WTC11 (cell line): ENCODE data around the gene ZFAND5. TPM values are rescaled to one million over a fixed set of nuclear protein-coding genes. Genes with fewer than 3 reads are reported as not detected.

Source experiments
- ATAC-seq: fragments of 200-7000 bp; cut with Tn5 transposase; 2 replicates; pipeline ENCODE4 v1.10.0; 2021; ENCODE audit warnings: mild to moderate bottlenecking, moderate library complexity
- CTCF ChIA-PET: fragments of 300-600 bp; sonication (Branson Sonifier 250); formaldehyde crosslinking; loops from one replicate; lab custom pipeline; 2021; ENCODE audit warnings: antibody characterized with exemption; lab: Charles Lee
- POLR2A ChIA-PET: fragments of 350-600 bp; sonication (Branson Sonifier 250); formaldehyde crosslinking; loops from one replicate; lab custom pipeline; 2021; ENCODE audit warnings: antibody characterized with exemption; lab: Charles Lee
- DNase-seq: peaks from one replicate; pipeline ENCODE4 v3.0.0; 2021; ENCODE audit warnings: low spot score
- H3K27ac Mint-ChIP-seq: 2 replicates; pipeline ENCODE4 v1.8.0; 2021; ENCODE audit warnings: mixed read lengths
- H3K27me3 Mint-ChIP-seq: 2 replicates; pipeline ENCODE4 v1.8.0; 2021; ENCODE audit warnings: low read depth, mild to moderate bottlenecking, moderate library complexity, mixed read lengths
- H3K36me3 Mint-ChIP-seq: 2 replicates; pipeline ENCODE4 v1.8.0; 2021; ENCODE audit warnings: mixed read lengths
- H3K4me1 Mint-ChIP-seq: 2 replicates; pipeline ENCODE4 v1.8.0; 2022; ENCODE audit warnings: mixed read lengths
- H3K4me3 Mint-ChIP-seq: 2 replicates; pipeline ENCODE4 v1.8.0; 2021; ENCODE audit warnings: mild to moderate bottlenecking, moderate library complexity, mixed read lengths
- H3K9me3 Mint-ChIP-seq: 2 replicates; pipeline ENCODE4 v1.8.0; 2021; ENCODE audit warnings: mixed read lengths
- AFF4 ChIP-seq: sonication (generic); formaldehyde crosslinking; IDR thresholded peaks from 2 replicates; pipeline ENCODE4 v1.8.1; 2023; ENCODE audit warnings: mild to moderate bottlenecking, missing genetic modification reagents, borderline replicate concordance
- CBFB ChIP-seq: sonication (generic); formaldehyde crosslinking; IDR thresholded peaks from 2 replicates; pipeline ENCODE4 v1.8.1; 2022; ENCODE audit warnings: mild to moderate bottlenecking, low read depth, missing genetic modification reagents
- CDX4 ChIP-seq: fragments of 250-450 bp; sonication (Bioruptor Pico); IDR thresholded peaks from 2 replicates; pipeline ENCODE4 v1.9.0; 2021; ENCODE audit warnings: moderate library complexity, mild to moderate bottlenecking, inconsistent platforms, borderline replicate concordance
- CTCF ChIP-seq: fragments of 200-600 bp; IDR thresholded peaks from 2 replicates; pipeline ENCODE4 v1.8.0; 2022; ENCODE audit warnings: antibody characterized with exemption
- E2F1 ChIP-seq: sonication (generic); formaldehyde crosslinking; IDR thresholded peaks from 2 replicates; pipeline ENCODE4 v1.8.0; 2022; ENCODE audit warnings: mild to moderate bottlenecking, missing genetic modification reagents
- EMX1 ChIP-seq: fragments of 250-450 bp; sonication (Bioruptor Pico); IDR thresholded peaks from 2 replicates; pipeline ENCODE4 v1.8.0; 2021; ENCODE audit warnings: mild to moderate bottlenecking
- GABPB1 ChIP-seq: sonication (generic); formaldehyde crosslinking; IDR thresholded peaks from 2 replicates; pipeline ENCODE4 v1.8.1; 2023; ENCODE audit warnings: mild to moderate bottlenecking, missing genetic modification reagents
- IRF1 ChIP-seq: sonication (generic); formaldehyde crosslinking; IDR thresholded peaks from 2 replicates; pipeline ENCODE4 v1.8.0; 2023; ENCODE audit warnings: missing genetic modification reagents
- IRF2 ChIP-seq: sonication (generic); formaldehyde crosslinking; IDR thresholded peaks from 2 replicates; pipeline ENCODE4 v1.8.0; 2022; ENCODE audit warnings: low read depth, missing genetic modification reagents, borderline replicate concordance
- JAZF1 ChIP-seq: fragments of 250-450 bp; sonication (Bioruptor Pico); IDR thresholded peaks from 2 replicates; pipeline ENCODE4 v1.9.0; 2021; ENCODE audit warnings: moderate library complexity, mild to moderate bottlenecking, inconsistent platforms
- JUN ChIP-seq: sonication (generic); formaldehyde crosslinking; IDR thresholded peaks from 2 replicates; pipeline ENCODE4 v1.8.0; 2023; ENCODE audit warnings: mild to moderate bottlenecking, missing genetic modification reagents
- MYBL2 ChIP-seq: sonication (generic); formaldehyde crosslinking; IDR thresholded peaks from 2 replicates; pipeline ENCODE4 v1.8.1; 2023; ENCODE audit warnings: mild to moderate bottlenecking, moderate library complexity, missing genetic modification reagents
- NFE2L1 ChIP-seq: sonication (generic); formaldehyde crosslinking; IDR thresholded peaks from 2 replicates; pipeline ENCODE4 v1.8.1; 2023; ENCODE audit warnings: missing genetic modification reagents
- TEAD1 ChIP-seq: sonication (generic); formaldehyde crosslinking; IDR thresholded peaks from 2 replicates; pipeline ENCODE4 v1.8.0; 2022; ENCODE audit warnings: mild to moderate bottlenecking, missing genetic modification reagents
- TP53 ChIP-seq: sonication (generic); formaldehyde crosslinking; IDR thresholded peaks from 2 replicates; pipeline ENCODE4 v1.8.1; 2023; ENCODE audit warnings: mild to moderate bottlenecking, missing genetic modification reagents
- ZNF138 ChIP-seq: sonication (generic); formaldehyde crosslinking; conservative IDR thresholded peaks from 2 replicates; pipeline ENCODE4 v1.8.1; 2022; ENCODE audit warnings: mild to moderate bottlenecking, moderate library complexity, missing genetic modification reagents
- ZNF317 ChIP-seq: sonication (generic); formaldehyde crosslinking; IDR thresholded peaks from 2 replicates; pipeline ENCODE4 v1.8.1; 2023; ENCODE audit warnings: low read depth, mild to moderate bottlenecking, moderate library complexity, missing genetic modification reagents, borderline replicate concordance
- ZNF423 ChIP-seq: fragments of 250-450 bp; sonication (Bioruptor Pico); IDR thresholded peaks from 2 replicates; pipeline ENCODE4 v2.1.2; 2022; ENCODE audit warnings: mild to moderate bottlenecking, moderate library complexity
- total RNA-seq: library from RNA; stranded (reverse); gene quantifications from 3 replicates; pipeline ENCODE4 v1.2.3, GENCODE V29; 2021
- TF ChIP-seq, protein P1 (sequence below): sonication (generic); formaldehyde crosslinking; IDR thresholded peaks from 2 replicates; pipeline ENCODE4 v1.8.0; 2022; ENCODE audit warnings: mild to moderate bottlenecking, missing genetic modification reagents
- TF ChIP-seq, protein P2 (sequence below): sonication (generic); formaldehyde crosslinking; IDR thresholded peaks from 2 replicates; pipeline ENCODE4 v1.8.1; 2023; ENCODE audit warnings: mild to moderate bottlenecking, missing genetic modification reagents, moderate library complexity

The ZFAND5 gene
- total RNA-seq, 1 experiment from 2014 or later = 137 TPM

DNA sequence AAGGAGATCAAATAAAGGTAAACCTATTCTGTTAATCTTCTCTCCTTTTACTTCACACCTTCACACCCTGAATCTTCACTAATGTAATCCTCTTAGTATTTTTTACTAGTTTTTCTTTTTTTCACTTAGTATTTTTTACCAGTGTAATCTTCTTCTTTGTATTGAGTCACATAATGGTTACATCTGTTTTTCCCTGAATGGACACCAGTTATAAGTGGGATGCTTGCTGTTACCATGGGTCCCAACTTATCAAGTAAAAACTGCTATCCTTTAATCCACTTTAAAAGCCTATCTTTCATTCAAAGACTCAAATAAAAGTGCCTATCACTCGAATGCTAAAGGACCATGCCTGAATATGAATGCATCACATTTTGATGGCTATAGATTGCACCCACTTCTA lies 15.1 kb downstream of the ZFAND5 start:
- Mint-ChIP-seq H3K4me1 (no peaks in the 10 kb centered on the region), H3K9me3 (0 out of 2 replicates have a peak, but pooled peaks cover 3% of the 10 kb centered on the region), H3K27ac (no peak overlapping the region), H3K27me3 (no peaks in the 10 kb centered on the region), H3K4me3 (no peak overlapping the region), H3K36me3 (peaks cover 13% of the 10 kb centered on the region)
- POLR2A ChIA-PET = no interaction called here
- ATAC-seq (no peak), DNase-seq (no peak)
- CTCF ChIA-PET = no interaction called here
- TF ChIP-seq IRF2 (CRISPR knock-in tag) (no peak), CBFB (no peak), ZNF138 (no peak), MYBL2 (CRISPR knock-in tag) (no peak), CTCF (no peak), EMX1 (CRISPR knock-in tag) (no peak)
- TF ChIP-seq, protein P1, sequence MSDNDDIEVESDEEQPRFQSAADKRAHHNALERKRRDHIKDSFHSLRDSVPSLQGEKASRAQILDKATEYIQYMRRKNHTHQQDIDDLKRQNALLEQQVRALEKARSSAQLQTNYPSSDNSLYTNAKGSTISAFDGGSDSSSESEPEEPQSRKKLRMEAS (CRISPR knock-in tag) = no peak

DNA sequence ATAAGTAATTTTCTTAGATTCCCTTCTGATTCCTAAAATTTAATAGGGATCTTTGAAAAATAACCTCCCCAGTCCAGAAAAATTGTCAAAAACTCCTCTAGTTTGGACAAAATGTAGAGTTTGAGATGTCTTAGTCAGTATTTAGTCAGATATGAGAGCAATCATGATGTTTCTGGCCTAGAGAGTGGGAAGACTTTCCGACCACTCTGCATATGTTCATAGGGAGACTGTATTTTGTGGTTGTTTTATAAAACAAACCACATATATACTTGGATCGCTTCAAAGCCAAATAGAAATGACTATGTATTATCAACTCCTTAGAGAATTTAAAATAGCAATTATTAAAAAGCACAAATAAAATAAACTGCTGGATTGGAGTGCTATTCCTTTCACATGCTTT lies 15.8 kb downstream of the ZFAND5 start:
- Mint-ChIP-seq H3K36me3 (peaks cover 7% of the 10 kb centered on the region), H3K9me3 (0 out of 2 replicates have a peak, but pooled peaks cover 3% of the 10 kb centered on the region), H3K4me1 (no peaks in the 10 kb centered on the region), H3K27ac (no peak overlapping the region), H3K27me3 (no peaks in the 10 kb centered on the region), H3K4me3 (no peak overlapping the region)
- DNase-seq = no peak
- TF ChIP-seq CTCF (no peak), EMX1 (CRISPR knock-in tag) (no peak), JUN (CRISPR knock-in tag) (no peak), JAZF1 (no peak), TEAD1 (CRISPR knock-in tag) (no peak), AFF4 (CRISPR knock-in tag) (no peak), ZNF317 (CRISPR knock-in tag) (no peak), GABPB1 (CRISPR knock-in tag) (no peak), NFE2L1 (CRISPR knock-in tag) (no peak), TP53 (no peak), CDX4 (no peak), ZNF423 (CRISPR knock-in tag) (no peak), E2F1 (no peak), IRF1 (CRISPR knock-in tag) (no peak)
- TF ChIP-seq, protein P2, sequence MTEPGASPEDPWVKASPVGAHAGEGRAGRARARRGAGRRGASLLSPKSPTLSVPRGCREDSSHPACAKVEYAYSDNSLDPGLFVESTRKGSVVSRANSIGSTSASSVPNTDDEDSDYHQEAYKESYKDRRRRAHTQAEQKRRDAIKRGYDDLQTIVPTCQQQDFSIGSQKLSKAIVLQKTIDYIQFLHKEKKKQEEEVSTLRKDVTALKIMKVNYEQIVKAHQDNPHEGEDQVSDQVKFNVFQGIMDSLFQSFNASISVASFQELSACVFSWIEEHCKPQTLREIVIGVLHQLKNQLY (CRISPR knock-in tag) = no peak
- POLR2A ChIA-PET = no interaction called here
- CTCF ChIA-PET = no interaction called here
- no peak for ATAC-seq
